H1 (cell line): ENCODE results near the gene HMCN1. TPM values are rescaled to one million over a fixed set of nuclear protein-coding genes. Genes with fewer than 3 reads are reported as not detected.

ENCODE experiments used
- BCL11A ChIP-seq, 2 experiments: IDR thresholded peaks; one replicate each; pipeline ENCODE4 v1.6.1; 2011; ENCODE audit warnings: low read depth in 2 of 2, low read length in 2 of 2, mild to moderate bottlenecking in 2 of 2
- EP300 ChIP-seq, 2 experiments: IDR thresholded peaks; 1 replicate in 1 of 2; 2 replicates in 1 of 2; pipeline ENCODE4 v1.6.1; 2011 to 2012; ENCODE audit warnings: low read depth in 2 of 2, low read length in 2 of 2, mild to moderate bottlenecking in 2 of 2, borderline replicate concordance in 1 of 2, inconsistent platforms in 1 of 2, moderate library complexity in 1 of 2
- HDAC2 ChIP-seq, 2 experiments: fragments of 300-600 bp in 1 of 2; sonication (generic) in 1 of 2; IDR thresholded peaks; 2 replicates each; pipeline ENCODE4 v1.6.1; 2011 to 2012; ENCODE audit warnings: low read depth in 2 of 2, low read length in 2 of 2, mild to moderate bottlenecking in 2 of 2, moderate library complexity in 2 of 2, borderline replicate concordance in 1 of 2, inconsistent platforms in 1 of 2
- NANOG ChIP-seq: IDR thresholded peaks from 2 replicates; pipeline ENCODE4 v1.6.1; 2011; ENCODE audit warnings: low read length, low read depth, mild to moderate bottlenecking, inconsistent platforms; ENCODE audit not compliant: insufficient read depth, poor library complexity, severe bottlenecking
- SIN3A ChIP-seq, 2 experiments: IDR thresholded peaks in 1 of 2; conservative IDR thresholded peaks in 1 of 2; 2 replicates each; pipeline ENCODE4 v1.6.1; 2011 to 2012; ENCODE audit warnings: low read length in 2 of 2, improper control_type of control experiment in 1 of 2, low read depth in 1 of 2, mild to moderate bottlenecking in 1 of 2
- polyA plus RNA-seq, 7 experiments: library from polyadenylated mRNA; depleted of rRNA in 3 of 7; stranded (reverse) in 5 of 7; unstranded in 2 of 7; fragments of >200 nt in 5 of 7; fragments of 200-250 nt in 2 of 7; gene quantifications; 1 replicate in 5 of 7; 2 replicates in 1 of 7; 4 replicates in 1 of 7; pipeline versions ENCODE4 v1.2.1 to v1.2.3, GENCODE V29; 2011 to 2013; ENCODE audit warnings: missing spikeins in 2 of 7, mixed read lengths in 2 of 7
- total RNA-seq: library from RNA; stranded (reverse); fragmentation: NEBNext Ultra II Directional; extraction: Animal tissue kit (Norgen Biotek cat#: 25700); gene quantifications from 2 replicates; pipeline ENCODE4 v1.2.1, GENCODE V29; 2021
- TF ChIP-seq, protein P1 (sequence below): IDR thresholded peaks from 2 replicates; pipeline ENCODE4 v1.6.1; 2012; ENCODE audit warnings: low read length, inconsistent platforms

The HMCN1 gene
- total and polyA plus RNA-seq, 2 of the 8 experiments (the other 6 are each of a cell fraction or from before 2014, with no cell fraction given), result 13.8 to 14.6 TPM

DNA sequence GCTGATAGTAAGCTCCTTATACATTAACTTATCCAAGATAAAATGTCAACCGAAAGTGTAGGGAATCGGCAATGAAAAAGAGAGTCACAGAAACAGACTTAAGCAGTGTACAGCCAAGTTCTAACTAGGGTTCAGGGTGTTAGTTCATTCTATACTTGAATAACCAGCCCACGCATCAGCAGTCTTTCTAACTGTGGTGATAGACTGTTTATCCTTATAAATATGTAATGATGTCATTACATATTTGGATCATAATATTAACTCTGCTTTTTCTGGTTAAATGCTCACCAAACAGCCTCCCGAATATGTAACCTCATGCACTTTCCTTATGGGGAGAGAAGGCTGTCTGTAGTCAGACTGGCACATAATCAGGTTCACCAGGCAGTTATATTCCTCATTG, 11.0 kb downstream of the HMCN1 start (continued):
- TF ChIP-seq EP300 (IDR thresholded peaks at IDR 0.05; ENCODE audit: borderline replicate concordance in 1 of 2, low read depth in 2 of 2, low read length in 2 of 2) (no peak), BCL11A (IDR thresholded peaks at IDR 0.05; ENCODE audit: low read depth in 2 of 2, low read length in 2 of 2) (no peak), HDAC2 (IDR thresholded peaks at IDR 0.05; ENCODE audit: borderline replicate concordance in 1 of 2, low read depth in 2 of 2, low read length in 2 of 2) (no peak), NANOG (no peak), SIN3A (conservative IDR thresholded peaks at IDR 0.05 in 1 of 2, IDR thresholded peaks at IDR 0.05 in 1 of 2; ENCODE audit: low read depth in 1 of 2, low read length in 2 of 2) (no peak)
- TF ChIP-seq, protein P1, sequence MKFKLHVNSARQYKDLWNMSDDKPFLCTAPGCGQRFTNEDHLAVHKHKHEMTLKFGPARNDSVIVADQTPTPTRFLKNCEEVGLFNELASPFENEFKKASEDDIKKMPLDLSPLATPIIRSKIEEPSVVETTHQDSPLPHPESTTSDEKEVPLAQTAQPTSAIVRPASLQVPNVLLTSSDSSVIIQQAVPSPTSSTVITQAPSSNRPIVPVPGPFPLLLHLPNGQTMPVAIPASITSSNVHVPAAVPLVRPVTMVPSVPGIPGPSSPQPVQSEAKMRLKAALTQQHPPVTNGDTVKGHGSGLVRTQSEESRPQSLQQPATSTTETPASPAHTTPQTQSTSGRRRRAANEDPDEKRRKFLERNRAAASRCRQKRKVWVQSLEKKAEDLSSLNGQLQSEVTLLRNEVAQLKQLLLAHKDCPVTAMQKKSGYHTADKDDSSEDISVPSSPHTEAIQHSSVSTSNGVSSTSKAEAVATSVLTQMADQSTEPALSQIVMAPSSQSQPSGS, result no peak
